Liver (tissue), 10 donors: ENCODE measurements around the gene KLK15. TPM values are rescaled to one million over a fixed set of nuclear protein-coding genes. Genes with fewer than 3 reads are reported as not detected.

Source experiments
- DNase-seq: peaks from one replicate; pipeline ENCODE4 v3.0.0-alpha.2; 2017; ENCODE audit warnings: low spot score
- H3K27ac ChIP-seq, 2 donors: one replicate each; pipeline ENCODE4 v1.7.0; 2013; ENCODE audit warnings: inconsistent platforms in 2 of 2, low read length in 2 of 2, control low read depth in 1 of 2, low read depth in 1 of 2, mild to moderate bottlenecking in 1 of 2
- H3K27me3 ChIP-seq, 4 donors: one replicate each; pipeline versions ENCODE4 v1.6.1 to v1.7.0; 2013; ENCODE audit warnings: low read length in 3 of 4, inconsistent platforms in 1 of 4, mild to moderate bottlenecking in 1 of 4, moderate library complexity in 1 of 4; ENCODE audit not compliant: control insufficient read depth in 4 of 4, insufficient read depth in 4 of 4
- H3K36me3 ChIP-seq, 4 donors: one replicate each; pipeline versions ENCODE4 v1.6.1 to v1.7.0; 2013; ENCODE audit warnings: low read length in 3 of 4, mild to moderate bottlenecking in 3 of 4, low read depth in 1 of 4, moderate library complexity in 1 of 4; ENCODE audit not compliant: control insufficient read depth in 4 of 4, insufficient read depth in 3 of 4
- H3K4me1 ChIP-seq, 4 donors: one replicate each; pipeline versions ENCODE4 v1.6.1 to v1.7.0; 2013; ENCODE audit warnings: low read length in 3 of 4, mild to moderate bottlenecking in 3 of 4, moderate library complexity in 1 of 4; ENCODE audit not compliant: control insufficient read depth in 4 of 4, insufficient read depth in 4 of 4
- H3K4me3 ChIP-seq, 3 donors: one replicate each; pipeline versions ENCODE4 v1.6.1 to v1.7.0; 2013; ENCODE audit warnings: low read length in 3 of 3, control low read depth in 1 of 3, low read depth in 1 of 3, mild to moderate bottlenecking in 1 of 3
- H3K9ac ChIP-seq, 2 donors: one replicate each; pipeline ENCODE4 v1.7.0; 2013; ENCODE audit warnings: low read length in 2 of 2, mild to moderate bottlenecking in 2 of 2, moderate library complexity in 2 of 2, control low read depth in 1 of 2, low read depth in 1 of 2
- H3K9me3 ChIP-seq, 4 donors: one replicate each; pipeline versions ENCODE4 v1.6.1 to v1.7.0; 2013; ENCODE audit warnings: low read length in 3 of 4; ENCODE audit not compliant: control insufficient read depth in 4 of 4
- ATF3 ChIP-seq: IDR thresholded peaks from 2 replicates; pipeline ENCODE4 v1.6.1; 2016; ENCODE audit warnings: antibody characterized with exemption
- EGR1 ChIP-seq, 2 donors: IDR thresholded peaks; 2 replicates each; pipeline ENCODE4 v1.6.1; 2016 to 2018; ENCODE audit warnings: antibody characterized with exemption in 2 of 2, low read depth in 2 of 2
- FOXA1 ChIP-seq: IDR thresholded peaks from 2 replicates; pipeline ENCODE4 v1.6.1; 2016; ENCODE audit warnings: antibody characterized with exemption
- GABPA ChIP-seq, 2 donors: IDR thresholded peaks in 1 of 2; conservative IDR thresholded peaks in 1 of 2; 2 replicates each; pipeline ENCODE4 v1.6.1; 2016; ENCODE audit warnings: antibody characterized with exemption in 2 of 2, mild to moderate bottlenecking in 1 of 2, moderate library complexity in 1 of 2
- HNF4A ChIP-seq, 2 donors: conservative IDR thresholded peaks; 2 replicates each; pipeline ENCODE4 v1.6.1; 2016; ENCODE audit warnings: antibody characterized with exemption in 2 of 2, mild to moderate bottlenecking in 2 of 2
- HNF4G ChIP-seq: IDR thresholded peaks from 2 replicates; pipeline ENCODE4 v1.6.1; 2016; ENCODE audit warnings: antibody characterized with exemption
- JUND ChIP-seq, 2 donors: IDR thresholded peaks; 2 replicates each; pipeline ENCODE4 v1.6.1; 2016; ENCODE audit warnings: antibody characterized with exemption in 2 of 2
- MAX ChIP-seq: IDR thresholded peaks from 2 replicates; pipeline ENCODE4 v1.6.1; 2016; ENCODE audit warnings: antibody characterized with exemption
- NR2F2 ChIP-seq: IDR thresholded peaks from 2 replicates; pipeline ENCODE4 v1.6.1; 2016; ENCODE audit warnings: antibody characterized with exemption
- RAD21 ChIP-seq, 2 donors: IDR thresholded peaks; 2 replicates each; pipeline ENCODE4 v1.6.1; 2016; ENCODE audit warnings: antibody characterized with exemption in 2 of 2, mild to moderate bottlenecking in 2 of 2
- REST ChIP-seq: IDR thresholded peaks from 2 replicates; pipeline ENCODE4 v1.6.1; 2016; ENCODE audit warnings: antibody characterized with exemption, mild to moderate bottlenecking
- RXRA ChIP-seq, 2 donors: IDR thresholded peaks; 2 replicates each; pipeline ENCODE4 v1.6.1; 2017 to 2018; ENCODE audit warnings: antibody characterized with exemption in 2 of 2, mild to moderate bottlenecking in 1 of 2
- SP1 ChIP-seq: IDR thresholded peaks from 2 replicates; pipeline ENCODE4 v1.6.1; 2018; ENCODE audit warnings: antibody characterized with exemption, mild to moderate bottlenecking
- TAF1 ChIP-seq: conservative IDR thresholded peaks from 2 replicates; pipeline ENCODE4 v1.6.1; 2016; ENCODE audit warnings: antibody characterized with exemption, mild to moderate bottlenecking
- YY1 ChIP-seq: IDR thresholded peaks from 2 replicates; pipeline ENCODE4 v1.6.1; 2016; ENCODE audit warnings: antibody characterized with exemption, mild to moderate bottlenecking
- WGBS: extraction: QIAGEN DNeasy Blood & Tissue Kit; methylation state at CpG from one replicate; pipeline ENCODE4 v1.1.7; 2013; 5-methylcytosine and 5-hydroxymethylcytosine counted together
- polyA plus RNA-seq, 2 donors: library from polyadenylated mRNA; stranded (reverse) in 1 of 2; unstranded in 1 of 2; fragments of 200-250 nt in 1 of 2; fragments of >200 nt in 1 of 2; fragmentation: Nextera tagmentation in 1 of 2; extraction: Ambion mirVana in 1 of 2; gene quantifications; one replicate each; pipeline versions ENCODE4 v1.2.1 to v1.2.3, GENCODE V29; 2013 to 2015
- small RNA-seq: library from RNA; depleted of rRNA; stranded (forward); fragments of <200 nt; gene quantifications from one replicate; pipeline ENCODE3, GENCODE V24; 2014
- total RNA-seq, 2 donors: library from RNA; depleted of rRNA; stranded (reverse); fragments of >200 nt; gene quantifications; one replicate each; pipeline ENCODE4 v1.2.3, GENCODE V29; 2014
- donor health status: healthy.
- donor health status: healthy.
- donor health status: healthy.
- donor health status: healthy.
- donor health status: healthy.

KLK15 gene
- total and polyA plus RNA-seq, 4 donors: not detected

- Histone ChIP-seq H3K9ac (no peak overlapping the region), H3K4me1 (no peaks in the 10 kb centered on the region), H3K4me3 (no peak overlapping the region), H3K36me3 (no peaks in the 10 kb centered on the region), H3K27me3 (peaks cover 0 to 11% (median 6%) of the 10 kb centered on the region in 4 donors), H3K9me3 (no peaks in the 10 kb centered on the region), H3K27ac (no peak overlapping the region)
- 37% methylated on average over 4 of the region's 4 CpGs for WGBS
- no peak for DNase-seq
- TF ChIP-seq GABPA (IDR thresholded peaks at IDR 0.05 in 1 of 2, conservative IDR thresholded peaks at IDR 0.05 in 1 of 2): no peak
- no peak for TF ChIP-seq FOXA1
- TF ChIP-seq RXRA (IDR thresholded peaks at IDR 0.05): no peak
- no peak for TF ChIP-seq TAF1
- no peak for TF ChIP-seq NR2F2
- no peak for TF ChIP-seq JUND (IDR thresholded peaks at IDR 0.05)
- TF ChIP-seq MAX: no peak
- no peak for TF ChIP-seq HNF4A (conservative IDR thresholded peaks at IDR 0.05)
- no peak for TF ChIP-seq REST
- TF ChIP-seq EGR1 (IDR thresholded peaks at IDR 0.05; ENCODE audit: low read depth in 2 of 2): no peak
- no peak for TF ChIP-seq RAD21 (IDR thresholded peaks at IDR 0.05)
- no peak for TF ChIP-seq ATF3
- no peak for TF ChIP-seq YY1
- no peak for TF ChIP-seq HNF4G
Measured at GRCh38 chr19:50777261-50777660, 56.1 kb downstream of the KLK15 start.

GRCh38 chr19:50776131-50776530 lies 57.2 kb downstream of the KLK15 start:
- TF ChIP-seq GABPA (IDR thresholded peaks at IDR 0.05 in 1 of 2, conservative IDR thresholded peaks at IDR 0.05 in 1 of 2) (no peak), MAX (no peak), HNF4G (no peak), SP1 (no peak), REST (no peak), RAD21 (IDR thresholded peaks at IDR 0.05) (no peak), YY1 (no peak)
- H3K9ac ChIP-seq: no peak overlapping the region
- H3K36me3 ChIP-seq: no peaks in the 10 kb centered on the region
- no peak for DNase-seq
- no peak overlapping the region for H3K27ac ChIP-seq
- peaks cover 0 to 11% (median 6%) of the 10 kb centered on the region in 4 donors for H3K27me3 ChIP-seq
- WGBS: 71% methylated on average over 5 of the region's 5 CpGs
- no peaks in the 10 kb centered on the region for H3K4me1 ChIP-seq
- no peak overlapping the region for H3K4me3 ChIP-seq
- H3K9me3 ChIP-seq: no peaks in the 10 kb centered on the region

Small RNA genes within 50 kb of the gene (small RNA-seq; reads per million reads assigned to genes)
- gene SNORD88A: 93.0 reads per million, percentile 98 among the genes with 10 or more reads in this experiment
- not detected for gene SNORD88B
- gene SNORD88C: not detected

Other genes starting within 250 kb of the KLK15 start
- not detected for gene SYT3, start 193.7 kb downstream of the KLK15 start, total RNA-seq
- gene SYT3, start 193.7 kb downstream of the KLK15 start, polyA plus RNA-seq: not detected
- not detected for gene C19orf81, start 184.1 kb downstream of the KLK15 start, total RNA-seq
- not detected for gene C19orf81, start 184.1 kb downstream of the KLK15 start, polyA plus RNA-seq
- under 1 TPM; 0.17 to 0.28 TPM for gene SHANK1, start 113.8 kb downstream of the KLK15 start, total RNA-seq
- gene SHANK1, start 113.8 kb downstream of the KLK15 start, polyA plus RNA-seq: under 1 TPM in 1 of 2 donors, not detected in 1; 0.06 TPM
- 10 to 100 TPM in 1 of 2 donors, 1 to 10 TPM in 1; 2.6 to 11.0 TPM for gene CLEC11A, start 110.2 kb downstream of the KLK15 start, total RNA-seq
- 1 to 10 TPM; 2.4 to 8.5 TPM for gene CLEC11A, start 110.2 kb downstream of the KLK15 start, polyA plus RNA-seq
- not detected for gene GPR32, start 63.1 kb downstream of the KLK15 start, total RNA-seq
- not detected for gene GPR32, start 63.1 kb downstream of the KLK15 start, polyA plus RNA-seq
- not detected for gene ACP4, start 43.2 kb downstream of the KLK15 start, total RNA-seq
- gene ACP4, start 43.2 kb downstream of the KLK15 start, polyA plus RNA-seq: under 1 TPM; 0.06 to 0.19 TPM
- gene KLK1, start 9.8 kb downstream of the KLK15 start, total RNA-seq: not detected
- gene KLK1, start 9.8 kb downstream of the KLK15 start, polyA plus RNA-seq: not detected
- not detected for gene KLK3, start 21.3 kb upstream of the KLK15 start, total RNA-seq
- gene KLK3, start 21.3 kb upstream of the KLK15 start, polyA plus RNA-seq: not detected
- gene KLK2, start 39.9 kb upstream of the KLK15 start, total RNA-seq: not detected
- not detected for gene KLK2, start 39.9 kb upstream of the KLK15 start, polyA plus RNA-seq
- not detected for gene KLK4, start 77.8 kb upstream of the KLK15 start, total RNA-seq
- gene KLK4, start 77.8 kb upstream of the KLK15 start, polyA plus RNA-seq: not detected
- gene KLK5, start 119.5 kb upstream of the KLK15 start, total RNA-seq: not detected
- gene KLK5, start 119.5 kb upstream of the KLK15 start, polyA plus RNA-seq: not detected
- gene KLK6, start 136.0 kb upstream of the KLK15 start, total RNA-seq: not detected
- not detected for gene KLK6, start 136.0 kb upstream of the KLK15 start, polyA plus RNA-seq
- not detected for gene KLK7, start 150.3 kb upstream of the KLK15 start, total RNA-seq
- not detected for gene KLK7, start 150.3 kb upstream of the KLK15 start, polyA plus RNA-seq
- not detected for gene KLK8, start 168.0 kb upstream of the KLK15 start, total RNA-seq
- gene KLK8, start 168.0 kb upstream of the KLK15 start, polyA plus RNA-seq: not detected
- gene KLK10, start 186.1 kb upstream of the KLK15 start, total RNA-seq: not detected
- under 1 TPM in 1 of 2 donors, not detected in 1; 0.06 TPM for gene KLK10, start 186.1 kb upstream of the KLK15 start, polyA plus RNA-seq
- gene KLK11, start 193.0 kb upstream of the KLK15 start, total RNA-seq: under 1 TPM in 1 of 2 donors, not detected in 1; 0.25 TPM
- gene KLK11, start 193.0 kb upstream of the KLK15 start, polyA plus RNA-seq: under 1 TPM in 1 of 2 donors, not detected in 1; 0.07 TPM
- gene KLK12, start 201.4 kb upstream of the KLK15 start, total RNA-seq: not detected
- not detected for gene KLK12, start 201.4 kb upstream of the KLK15 start, polyA plus RNA-seq
- gene KLK13, start 231.5 kb upstream of the KLK15 start, total RNA-seq: not detected
- not detected for gene KLK13, start 231.5 kb upstream of the KLK15 start, polyA plus RNA-seq
- not detected for gene KLK14, start 249.3 kb upstream of the KLK15 start, total RNA-seq
- under 1 TPM in 1 of 2 donors, not detected in 1; 0.06 TPM for gene KLK14, start 249.3 kb upstream of the KLK15 start, polyA plus RNA-seq